Activated CD4-positive, alpha-beta memory T cell treated with anti-CD3 and anti-CD28 coated beads for 36 hours (primary cell): ENCODE results near the gene GPS1. TPM values are rescaled to one million over a fixed set of nuclear protein-coding genes. Genes with fewer than 3 reads are reported as not detected.

Experiments
- CTCF ChIA-PET: fragments of 350-600 bp; sonication (Branson Sonifier 250); formaldehyde crosslinking; loops from one replicate; lab custom pipeline; 2021; ENCODE audit warnings: antibody characterized with exemption, inconsistent platforms; lab: Charles Lee
- POLR2A ChIA-PET: fragments of 350-600 bp; sonication (Branson Sonifier 250); formaldehyde crosslinking; loops from one replicate; lab custom pipeline; 2021; ENCODE audit warnings: antibody characterized with exemption; lab: Charles Lee
- DNase-seq: peaks from one replicate; pipeline ENCODE4 v3.0.0-alpha.2; 2020
- H3K27ac Mint-ChIP-seq: one replicate; pipeline ENCODE4 v1.8.0; 2021; ENCODE audit warnings: mixed read lengths
- H3K27me3 Mint-ChIP-seq: one replicate; pipeline ENCODE4 v1.8.0; 2021; ENCODE audit warnings: mixed read lengths
- H3K36me3 Mint-ChIP-seq: one replicate; pipeline ENCODE4 v1.8.0; 2021; ENCODE audit warnings: mixed read lengths
- H3K4me1 Mint-ChIP-seq: one replicate; pipeline ENCODE4 v1.8.0; 2021; ENCODE audit warnings: low read depth, mixed read lengths
- H3K4me3 Mint-ChIP-seq: one replicate; pipeline ENCODE4 v1.8.0; 2021; ENCODE audit warnings: mild to moderate bottlenecking, mixed read lengths
- H3K9me3 Mint-ChIP-seq: one replicate; pipeline ENCODE4 v1.8.0; 2021; ENCODE audit warnings: mixed read lengths
- intact Hi-C: fragments of 100-400 bp; cut with micrococcal nuclease; formaldehyde crosslinking; loops from one replicate; pipeline ENCODE4 v1.15.1; 2023
- total RNA-seq, 2 experiments: library from RNA; stranded (reverse); gene quantifications; one replicate each; pipeline ENCODE4 v1.2.3, GENCODE V29; 2021

The GPS1 gene
- total RNA-seq, 2 experiments from 2014 or later = 86.8 to 89.1 TPM

DNA sequence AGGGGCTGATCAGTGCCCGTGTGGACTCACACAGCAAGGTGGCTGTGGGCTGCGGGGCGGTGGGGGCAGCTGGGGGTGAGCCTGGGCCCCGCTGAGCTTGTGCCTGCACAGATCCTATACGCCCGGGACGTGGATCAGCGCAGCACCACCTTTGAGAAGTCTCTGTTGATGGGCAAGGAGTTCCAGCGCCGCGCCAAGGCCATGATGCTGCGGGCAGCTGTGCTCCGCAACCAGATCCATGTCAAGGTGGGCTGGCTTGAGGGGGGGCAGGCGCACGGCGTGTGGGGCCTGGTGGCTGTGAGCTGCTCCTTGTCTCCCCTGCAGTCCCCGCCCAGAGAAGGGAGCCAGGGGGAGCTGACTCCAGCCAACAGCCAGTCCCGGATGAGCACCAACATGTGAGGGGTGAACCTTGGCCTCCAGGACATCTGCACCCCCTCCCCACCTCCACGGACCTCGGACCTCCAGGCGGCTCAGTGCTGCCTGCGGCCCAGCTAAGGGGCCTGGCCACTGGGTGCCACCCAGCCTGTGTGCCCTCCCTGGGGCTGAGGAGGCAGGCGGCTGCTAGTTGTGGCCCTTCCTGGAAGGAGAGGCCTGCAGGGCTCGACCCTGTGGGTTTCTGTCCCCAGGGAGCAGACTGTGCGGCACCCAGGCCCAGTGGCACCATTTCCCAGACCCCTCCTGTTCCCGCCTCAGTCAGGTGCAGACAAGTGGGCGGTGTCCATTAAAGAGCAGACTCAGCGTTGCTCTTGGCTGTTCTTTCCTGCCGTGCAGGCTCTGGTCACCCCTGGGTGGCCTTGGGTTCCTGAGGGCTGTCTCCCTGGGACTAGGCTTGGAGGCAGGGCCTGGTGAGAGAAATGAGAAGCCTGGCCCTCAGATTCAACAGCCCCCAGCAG, 5.3 kb downstream of the GPS1 start:
- CTCF ChIA-PET = no interaction called here
- no peaks in the 10 kb centered on the region for H3K9me3 Mint-ChIP-seq
- H3K27ac Mint-ChIP-seq = no peak overlapping the region
- H3K4me3 Mint-ChIP-seq = no peak overlapping the region
- peaks cover 11% of the 10 kb centered on the region for H3K4me1 Mint-ChIP-seq
- no peaks in the 10 kb centered on the region for H3K27me3 Mint-ChIP-seq
- DNase-seq = no peak
- intact Hi-C loops = no loop called here
- POLR2A ChIA-PET = interaction anchor here (0.6 to 1.0 kb wide), 2 partner anchors 8 to 9 kb away, joined by 3 to 4 read pairs; partner anchors contain the start of gene DUS1L
- peaks cover 6% of the 10 kb centered on the region for H3K36me3 Mint-ChIP-seq

- ChIA-PET POLR2A (no interaction called here), CTCF (no interaction called here)
- peaks cover 5% of the 10 kb centered on the region for H3K4me1 Mint-ChIP-seq
- H3K27me3 Mint-ChIP-seq = no peaks in the 10 kb centered on the region
- peaks cover 8% of the 10 kb centered on the region for H3K36me3 Mint-ChIP-seq
- no peak for DNase-seq
- H3K4me3 Mint-ChIP-seq = no peak overlapping the region
- no peaks in the 10 kb centered on the region for H3K9me3 Mint-ChIP-seq
- intact Hi-C loops = no loop called here
- no peak overlapping the region for H3K27ac Mint-ChIP-seq
These were observed 6.6 kb downstream of the GPS1 start for GRCh38 chr17:82058230-82058854.

DNA sequence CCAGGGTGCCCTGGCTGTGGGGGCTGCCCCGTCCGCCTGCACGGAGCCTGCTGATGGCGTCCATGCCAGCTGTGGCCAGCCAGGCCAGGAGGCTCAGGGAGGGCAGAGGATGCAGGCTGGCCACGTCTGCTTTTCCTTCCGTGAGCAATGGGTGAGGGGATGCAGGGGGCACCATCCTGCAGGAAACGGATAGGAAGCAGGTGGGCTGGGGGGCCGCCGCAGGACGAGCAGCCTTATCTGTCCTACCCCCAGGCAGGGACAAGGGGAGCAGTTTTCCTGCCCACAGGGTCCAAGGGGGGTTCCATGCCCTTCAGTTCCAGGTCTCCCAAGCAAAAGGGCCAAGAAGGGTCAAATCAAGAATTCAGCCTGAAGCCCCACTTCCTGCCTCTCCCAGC, 7.2 kb downstream of the GPS1 start:
- Mint-ChIP-seq H3K27me3 (no peaks in the 10 kb centered on the region), H3K4me1 (no peaks in the 10 kb centered on the region), H3K27ac (no peak overlapping the region), H3K4me3 (no peak overlapping the region), H3K36me3 (peaks cover 8% of the 10 kb centered on the region), H3K9me3 (no peaks in the 10 kb centered on the region)
- ChIA-PET POLR2A (interaction anchor here (1.4 kb wide), 1 partner anchor 19 kb away, joined by 6 read pairs; no protein-coding TSS in a partner anchor), CTCF (no interaction called here)
- intact Hi-C loops = no loop called here
- no peak for DNase-seq

DNA sequence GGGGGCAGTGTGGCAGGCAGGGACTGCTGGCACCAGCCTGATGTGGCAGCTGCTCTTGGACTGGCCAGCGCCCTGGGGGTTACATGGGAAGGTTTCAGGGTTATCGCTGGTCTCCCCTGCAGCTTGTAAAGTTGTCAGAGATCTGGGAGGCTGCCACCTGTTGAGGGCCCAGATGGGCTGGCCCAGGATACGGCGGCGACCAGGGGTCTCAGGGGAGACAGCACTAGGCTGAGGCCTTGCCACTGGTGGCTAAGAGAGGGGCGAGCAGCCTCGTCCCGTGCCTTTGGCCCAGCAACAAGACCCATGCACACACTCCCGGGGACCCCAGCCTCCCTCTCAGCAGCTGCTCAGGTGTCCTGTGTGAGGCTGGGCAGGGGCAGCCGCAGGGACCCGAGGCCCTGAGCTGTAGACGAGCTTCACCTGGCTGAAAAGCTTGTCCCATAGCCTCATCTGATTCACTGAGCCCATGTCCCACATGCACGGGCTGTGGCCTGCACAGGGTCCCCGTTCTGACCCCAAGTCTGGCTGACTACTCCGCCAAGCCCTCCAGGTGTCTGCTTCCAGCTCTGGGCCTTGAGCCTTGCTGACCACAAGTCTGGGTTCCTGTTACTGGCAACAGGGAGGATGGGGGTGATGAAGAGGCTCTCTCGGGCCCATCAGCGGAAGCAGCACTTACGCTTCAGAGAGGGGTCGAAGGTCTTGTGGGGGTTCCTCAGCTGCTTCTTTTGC, 7.7 kb downstream of the GPS1 start:
- no peaks in the 10 kb centered on the region for H3K27me3 Mint-ChIP-seq
- peaks cover 8% of the 10 kb centered on the region for H3K36me3 Mint-ChIP-seq
- DNase-seq = no peak
- no peak overlapping the region for H3K27ac Mint-ChIP-seq
- intact Hi-C loops = no loop called here
- ChIA-PET CTCF (interaction anchor here (1.0 kb wide), 1 partner anchor 95 kb away, joined by 3 read pairs; no protein-coding TSS in a partner anchor), POLR2A (interaction anchor here (1.4 kb wide), 1 partner anchor 18 kb away, joined by 6 read pairs; no protein-coding TSS in a partner anchor)
- no peak overlapping the region for H3K4me3 Mint-ChIP-seq
- no peaks in the 10 kb centered on the region for H3K9me3 Mint-ChIP-seq
- H3K4me1 Mint-ChIP-seq = peaks cover 5% of the 10 kb centered on the region

DNA sequence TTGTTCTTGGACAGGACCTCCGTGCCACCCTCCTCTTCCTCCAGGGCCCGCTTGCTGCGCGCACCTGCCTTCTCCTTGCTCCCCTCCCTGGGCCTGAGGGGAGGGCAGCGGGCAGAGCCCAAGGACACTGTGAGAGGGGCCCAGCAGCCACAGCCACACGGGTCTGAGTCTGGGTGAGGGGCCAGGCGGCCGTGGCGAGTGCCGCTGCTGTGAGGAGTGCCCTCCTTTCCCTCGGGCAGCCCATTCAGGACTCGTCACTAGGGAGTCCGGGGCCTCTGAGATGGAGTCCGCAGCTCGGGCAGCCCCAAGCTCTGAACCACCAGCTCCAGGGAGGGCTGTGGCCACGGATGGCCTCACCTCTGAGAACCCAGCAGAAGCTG, 8.3 kb downstream of the GPS1 start:
- CTCF ChIA-PET = interaction anchor here (1.0 kb wide), 1 partner anchor 94 kb away, joined by 3 read pairs; no protein-coding TSS in a partner anchor
- peaks cover 5% of the 10 kb centered on the region for H3K4me1 Mint-ChIP-seq
- intact Hi-C loops = loop anchor here (10.0 kb wide), 1 partner anchor 95 kb away; no protein-coding TSS in a partner anchor
- H3K9me3 Mint-ChIP-seq = no peaks in the 10 kb centered on the region
- no peak overlapping the region for H3K27ac Mint-ChIP-seq
- no peak for DNase-seq
- POLR2A ChIA-PET = interaction anchor here (1.4 kb wide), 1 partner anchor 18 kb away, joined by 6 read pairs; no protein-coding TSS in a partner anchor
- H3K36me3 Mint-ChIP-seq = peaks cover 8% of the 10 kb centered on the region
- H3K4me3 Mint-ChIP-seq = no peak overlapping the region
- H3K27me3 Mint-ChIP-seq = no peaks in the 10 kb centered on the region

- ChIA-PET POLR2A (interaction anchor here (1.4 kb wide), 1 partner anchor 17 kb away, joined by 6 read pairs; no protein-coding TSS in a partner anchor), CTCF (interaction anchor here (1.0 kb wide), 1 partner anchor 93 kb away, joined by 3 read pairs; no protein-coding TSS in a partner anchor)
- no peaks in the 10 kb centered on the region for H3K9me3 Mint-ChIP-seq
- H3K27me3 Mint-ChIP-seq = no peaks in the 10 kb centered on the region
- peaks cover 8% of the 10 kb centered on the region for H3K36me3 Mint-ChIP-seq
- H3K27ac Mint-ChIP-seq = no peak overlapping the region
- H3K4me1 Mint-ChIP-seq = peaks cover 5% of the 10 kb centered on the region
- intact Hi-C loops = loop anchor here (10.0 kb wide), 1 partner anchor 94 kb away; no protein-coding TSS in a partner anchor
- DNase-seq = no peak
- no peak overlapping the region for H3K4me3 Mint-ChIP-seq
These were observed 8.9 kb downstream of the GPS1 start for GRCh38 chr17:82060614-82061013.

GRCh38 chr17:82061047-82061925, 9.6 kb downstream of the GPS1 start:
- H3K4me1 Mint-ChIP-seq = peaks cover 6% of the 10 kb centered on the region
- ChIA-PET POLR2A (no interaction called here), CTCF (no interaction called here)
- intact Hi-C loops = loop anchor here (10.0 kb wide), 1 partner anchor 94 kb away; no protein-coding TSS in a partner anchor
- H3K27ac Mint-ChIP-seq = no peak overlapping the region
- no peaks in the 10 kb centered on the region for H3K27me3 Mint-ChIP-seq
- H3K9me3 Mint-ChIP-seq = no peaks in the 10 kb centered on the region
- peaks cover 8% of the 10 kb centered on the region for H3K36me3 Mint-ChIP-seq
- no peak for DNase-seq
- H3K4me3 Mint-ChIP-seq = no peak overlapping the region

GRCh38 chr17:82062076-82062983, 10.6 kb downstream of the GPS1 start:
- Mint-ChIP-seq H3K9me3 (no peaks in the 10 kb centered on the region), H3K27ac (no peak overlapping the region), H3K4me3 (no peak overlapping the region), H3K4me1 (peaks cover 9% of the 10 kb centered on the region), H3K36me3 (peaks cover 8% of the 10 kb centered on the region), H3K27me3 (no peaks in the 10 kb centered on the region)
- DNase-seq = no peak
- ChIA-PET POLR2A (no interaction called here), CTCF (interaction anchor here (4.4 kb wide), 1 partner anchor 32 kb away, joined by 17 read pairs; no protein-coding TSS in a partner anchor)
- intact Hi-C loops = loop anchor here (10.0 kb wide), 1 partner anchor 92 kb away; no protein-coding TSS in a partner anchor

DNA sequence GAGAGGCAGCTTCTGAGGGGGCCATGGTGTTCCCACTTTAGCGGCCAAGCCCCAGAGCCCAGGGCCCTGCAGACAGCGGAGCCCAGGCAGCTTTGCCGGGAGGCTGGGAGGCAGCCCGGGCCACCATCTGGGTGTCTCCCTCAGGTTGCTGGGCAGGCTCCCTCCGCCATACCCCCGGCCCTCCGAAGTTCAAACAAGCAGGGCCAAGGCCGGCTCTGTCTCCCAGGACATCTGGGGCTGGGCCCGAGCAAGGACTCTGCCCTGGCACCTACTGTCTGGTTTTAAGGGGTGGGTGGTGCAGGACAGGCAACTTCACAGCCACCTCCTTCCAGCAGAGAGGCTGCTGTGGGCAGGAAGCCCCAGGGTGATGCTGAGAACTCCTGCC, 11.3 kb downstream of the GPS1 start:
- Mint-ChIP-seq H3K36me3 (peaks cover 4% of the 10 kb centered on the region), H3K27me3 (no peaks in the 10 kb centered on the region), H3K9me3 (no peaks in the 10 kb centered on the region), H3K4me1 (peaks cover 9% of the 10 kb centered on the region), H3K4me3 (no peak overlapping the region), H3K27ac (no peak overlapping the region)
- no peak for DNase-seq
- CTCF ChIA-PET = interaction anchor here (4.4 kb wide), 1 partner anchor 33 kb away, joined by 17 read pairs; no protein-coding TSS in a partner anchor
- intact Hi-C loops = loop anchor here (10.0 kb wide), 1 partner anchor 92 kb away; no protein-coding TSS in a partner anchor
- POLR2A ChIA-PET = no interaction called here
